ENCODE measurements around the gene CRELD2. TPM values are rescaled to one million over a fixed set of nuclear protein-coding genes. Genes with fewer than 3 reads are reported as not detected.

Gene CRELD2
- total and polyA plus RNA-seq, 2 of the 13 experiments (the other 11 are each of a cell fraction or from before 2014, with no cell fraction given), result 17.2 to 44.7 TPM

DNA sequence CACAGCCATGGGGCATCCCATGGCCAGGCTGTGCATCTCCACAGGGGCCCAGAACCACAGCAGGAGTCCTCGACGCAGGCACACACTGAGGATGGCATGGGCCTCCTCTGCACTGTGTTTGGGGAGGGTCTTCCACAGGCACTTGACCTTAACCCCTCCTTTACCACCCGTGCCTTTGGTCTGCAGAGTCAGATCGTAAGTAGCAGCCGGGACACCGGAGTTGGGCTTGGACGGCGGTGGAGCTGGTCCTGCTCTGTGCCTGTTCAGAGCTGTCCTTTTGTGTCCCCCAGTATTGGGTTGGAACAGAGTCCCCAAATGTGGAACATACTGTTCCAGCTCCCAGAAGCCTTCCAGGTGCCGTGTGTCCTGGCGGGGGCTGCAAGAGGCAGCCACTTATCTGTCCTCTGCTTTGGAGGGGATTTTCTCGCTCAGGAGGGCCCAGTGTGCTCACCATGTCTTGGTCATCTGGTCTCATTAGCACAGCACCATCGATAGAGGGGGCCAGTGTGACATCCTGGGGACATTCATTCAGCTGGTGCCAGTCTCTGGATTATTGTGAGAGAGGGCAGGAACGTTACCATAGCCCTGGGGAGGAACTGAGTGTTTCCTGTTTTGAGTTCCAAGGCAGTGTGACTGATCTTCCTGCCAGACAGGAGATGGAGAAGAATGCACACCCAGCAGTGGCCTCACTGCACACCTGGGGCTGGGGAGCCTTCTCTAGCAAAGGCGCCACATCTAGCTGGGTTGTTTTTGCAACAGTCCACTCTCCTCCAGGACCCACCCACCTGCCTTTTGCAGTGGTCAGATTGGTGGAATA is 12.4 kb downstream of the CRELD2 start (continued):
- TF ChIP-seq, protein P1, sequence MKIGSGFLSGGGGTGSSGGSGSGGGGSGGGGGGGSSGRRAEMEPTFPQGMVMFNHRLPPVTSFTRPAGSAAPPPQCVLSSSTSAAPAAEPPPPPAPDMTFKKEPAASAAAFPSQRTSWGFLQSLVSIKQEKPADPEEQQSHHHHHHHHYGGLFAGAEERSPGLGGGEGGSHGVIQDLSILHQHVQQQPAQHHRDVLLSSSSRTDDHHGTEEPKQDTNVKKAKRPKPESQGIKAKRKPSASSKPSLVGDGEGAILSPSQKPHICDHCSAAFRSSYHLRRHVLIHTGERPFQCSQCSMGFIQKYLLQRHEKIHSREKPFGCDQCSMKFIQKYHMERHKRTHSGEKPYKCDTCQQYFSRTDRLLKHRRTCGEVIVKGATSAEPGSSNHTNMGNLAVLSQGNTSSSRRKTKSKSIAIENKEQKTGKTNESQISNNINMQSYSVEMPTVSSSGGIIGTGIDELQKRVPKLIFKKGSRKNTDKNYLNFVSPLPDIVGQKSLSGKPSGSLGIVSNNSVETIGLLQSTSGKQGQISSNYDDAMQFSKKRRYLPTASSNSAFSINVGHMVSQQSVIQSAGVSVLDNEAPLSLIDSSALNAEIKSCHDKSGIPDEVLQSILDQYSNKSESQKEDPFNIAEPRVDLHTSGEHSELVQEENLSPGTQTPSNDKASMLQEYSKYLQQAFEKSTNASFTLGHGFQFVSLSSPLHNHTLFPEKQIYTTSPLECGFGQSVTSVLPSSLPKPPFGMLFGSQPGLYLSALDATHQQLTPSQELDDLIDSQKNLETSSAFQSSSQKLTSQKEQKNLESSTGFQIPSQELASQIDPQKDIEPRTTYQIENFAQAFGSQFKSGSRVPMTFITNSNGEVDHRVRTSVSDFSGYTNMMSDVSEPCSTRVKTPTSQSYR (CRISPR knock-in tag; IDR thresholded peaks at IDR 0.05; ENCODE audit: borderline replicate concordance), result peak; percentile 42; the same call in 1 of the 2 replicates
- TF ChIP-seq DMAP1 (CRISPR knock-in tag; IDR thresholded peaks at IDR 0.05) (no peak), RFX5 (IDR thresholded peaks at IDR 0.05; ENCODE audit: low read depth, low read length) (no peak), DR1 (CRISPR knock-in tag; IDR thresholded peaks at IDR 0.05) (no peak), HDAC2 (CRISPR knock-in tag; IDR thresholded peaks at IDR 0.05) (peak; percentile 63; the same call in 1 of the 2 replicates), SRSF4 (IDR thresholded peaks at IDR 0.05; ENCODE audit: low read depth, low read length, poor library complexity, severe bottlenecking) (no peak), JDP2 (CRISPR knock-in tag; IDR thresholded peaks at IDR 0.05; ENCODE audit: borderline replicate concordance) (no peak)
- TF ChIP-seq, protein P2, sequence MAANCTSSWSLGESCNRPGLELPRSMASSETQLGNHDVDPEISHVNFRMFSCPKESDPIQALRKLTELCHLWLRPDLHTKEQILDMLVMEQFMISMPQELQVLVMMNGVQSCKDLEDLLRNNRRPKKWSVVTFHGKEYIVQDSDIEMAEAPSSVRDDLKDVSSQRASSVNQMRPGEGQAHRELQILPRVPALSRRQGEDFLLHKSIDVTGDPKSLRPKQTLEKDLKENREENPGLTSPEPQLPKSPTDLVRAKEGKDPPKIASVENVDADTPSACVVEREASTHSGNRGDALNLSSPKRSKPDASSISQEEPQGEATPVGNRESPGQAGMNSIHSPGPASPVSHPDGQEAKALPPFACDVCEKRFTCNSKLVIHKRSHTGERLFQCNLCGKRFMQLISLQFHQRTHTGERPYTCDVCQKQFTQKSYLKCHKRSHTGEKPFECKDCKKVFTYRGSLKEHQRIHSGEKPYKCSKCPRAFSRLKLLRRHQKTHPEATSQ (CRISPR knock-in tag; IDR thresholded peaks at IDR 0.05; ENCODE audit: borderline replicate concordance), result no peak
- TF ChIP-seq, protein P3, sequence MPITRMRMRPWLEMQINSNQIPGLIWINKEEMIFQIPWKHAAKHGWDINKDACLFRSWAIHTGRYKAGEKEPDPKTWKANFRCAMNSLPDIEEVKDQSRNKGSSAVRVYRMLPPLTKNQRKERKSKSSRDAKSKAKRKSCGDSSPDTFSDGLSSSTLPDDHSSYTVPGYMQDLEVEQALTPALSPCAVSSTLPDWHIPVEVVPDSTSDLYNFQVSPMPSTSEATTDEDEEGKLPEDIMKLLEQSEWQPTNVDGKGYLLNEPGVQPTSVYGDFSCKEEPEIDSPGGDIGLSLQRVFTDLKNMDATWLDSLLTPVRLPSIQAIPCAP (CRISPR knock-in tag; IDR thresholded peaks at IDR 0.05; ENCODE audit: low read depth), result no peak
- TF ChIP-seq, protein P4, sequence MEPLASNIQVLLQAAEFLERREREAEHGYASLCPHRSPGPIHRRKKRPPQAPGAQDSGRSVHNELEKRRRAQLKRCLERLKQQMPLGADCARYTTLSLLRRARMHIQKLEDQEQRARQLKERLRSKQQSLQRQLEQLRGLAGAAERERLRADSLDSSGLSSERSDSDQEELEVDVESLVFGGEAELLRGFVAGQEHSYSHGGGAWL (CRISPR knock-in tag; IDR thresholded peaks at IDR 0.05), result no peak
- TF ChIP-seq, protein P5, sequence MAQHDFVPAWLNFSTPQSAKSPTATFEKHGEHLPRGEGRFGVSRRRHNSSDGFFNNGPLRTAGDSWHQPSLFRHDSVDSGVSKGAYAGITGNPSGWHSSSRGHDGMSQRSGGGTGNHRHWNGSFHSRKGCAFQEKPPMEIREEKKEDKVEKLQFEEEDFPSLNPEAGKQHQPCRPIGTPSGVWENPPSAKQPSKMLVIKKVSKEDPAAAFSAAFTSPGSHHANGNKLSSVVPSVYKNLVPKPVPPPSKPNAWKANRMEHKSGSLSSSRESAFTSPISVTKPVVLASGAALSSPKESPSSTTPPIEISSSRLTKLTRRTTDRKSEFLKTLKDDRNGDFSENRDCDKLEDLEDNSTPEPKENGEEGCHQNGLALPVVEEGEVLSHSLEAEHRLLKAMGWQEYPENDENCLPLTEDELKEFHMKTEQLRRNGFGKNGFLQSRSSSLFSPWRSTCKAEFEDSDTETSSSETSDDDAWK (CRISPR knock-in tag; IDR thresholded peaks at IDR 0.05), result no peak
- TF ChIP-seq, protein P6, sequence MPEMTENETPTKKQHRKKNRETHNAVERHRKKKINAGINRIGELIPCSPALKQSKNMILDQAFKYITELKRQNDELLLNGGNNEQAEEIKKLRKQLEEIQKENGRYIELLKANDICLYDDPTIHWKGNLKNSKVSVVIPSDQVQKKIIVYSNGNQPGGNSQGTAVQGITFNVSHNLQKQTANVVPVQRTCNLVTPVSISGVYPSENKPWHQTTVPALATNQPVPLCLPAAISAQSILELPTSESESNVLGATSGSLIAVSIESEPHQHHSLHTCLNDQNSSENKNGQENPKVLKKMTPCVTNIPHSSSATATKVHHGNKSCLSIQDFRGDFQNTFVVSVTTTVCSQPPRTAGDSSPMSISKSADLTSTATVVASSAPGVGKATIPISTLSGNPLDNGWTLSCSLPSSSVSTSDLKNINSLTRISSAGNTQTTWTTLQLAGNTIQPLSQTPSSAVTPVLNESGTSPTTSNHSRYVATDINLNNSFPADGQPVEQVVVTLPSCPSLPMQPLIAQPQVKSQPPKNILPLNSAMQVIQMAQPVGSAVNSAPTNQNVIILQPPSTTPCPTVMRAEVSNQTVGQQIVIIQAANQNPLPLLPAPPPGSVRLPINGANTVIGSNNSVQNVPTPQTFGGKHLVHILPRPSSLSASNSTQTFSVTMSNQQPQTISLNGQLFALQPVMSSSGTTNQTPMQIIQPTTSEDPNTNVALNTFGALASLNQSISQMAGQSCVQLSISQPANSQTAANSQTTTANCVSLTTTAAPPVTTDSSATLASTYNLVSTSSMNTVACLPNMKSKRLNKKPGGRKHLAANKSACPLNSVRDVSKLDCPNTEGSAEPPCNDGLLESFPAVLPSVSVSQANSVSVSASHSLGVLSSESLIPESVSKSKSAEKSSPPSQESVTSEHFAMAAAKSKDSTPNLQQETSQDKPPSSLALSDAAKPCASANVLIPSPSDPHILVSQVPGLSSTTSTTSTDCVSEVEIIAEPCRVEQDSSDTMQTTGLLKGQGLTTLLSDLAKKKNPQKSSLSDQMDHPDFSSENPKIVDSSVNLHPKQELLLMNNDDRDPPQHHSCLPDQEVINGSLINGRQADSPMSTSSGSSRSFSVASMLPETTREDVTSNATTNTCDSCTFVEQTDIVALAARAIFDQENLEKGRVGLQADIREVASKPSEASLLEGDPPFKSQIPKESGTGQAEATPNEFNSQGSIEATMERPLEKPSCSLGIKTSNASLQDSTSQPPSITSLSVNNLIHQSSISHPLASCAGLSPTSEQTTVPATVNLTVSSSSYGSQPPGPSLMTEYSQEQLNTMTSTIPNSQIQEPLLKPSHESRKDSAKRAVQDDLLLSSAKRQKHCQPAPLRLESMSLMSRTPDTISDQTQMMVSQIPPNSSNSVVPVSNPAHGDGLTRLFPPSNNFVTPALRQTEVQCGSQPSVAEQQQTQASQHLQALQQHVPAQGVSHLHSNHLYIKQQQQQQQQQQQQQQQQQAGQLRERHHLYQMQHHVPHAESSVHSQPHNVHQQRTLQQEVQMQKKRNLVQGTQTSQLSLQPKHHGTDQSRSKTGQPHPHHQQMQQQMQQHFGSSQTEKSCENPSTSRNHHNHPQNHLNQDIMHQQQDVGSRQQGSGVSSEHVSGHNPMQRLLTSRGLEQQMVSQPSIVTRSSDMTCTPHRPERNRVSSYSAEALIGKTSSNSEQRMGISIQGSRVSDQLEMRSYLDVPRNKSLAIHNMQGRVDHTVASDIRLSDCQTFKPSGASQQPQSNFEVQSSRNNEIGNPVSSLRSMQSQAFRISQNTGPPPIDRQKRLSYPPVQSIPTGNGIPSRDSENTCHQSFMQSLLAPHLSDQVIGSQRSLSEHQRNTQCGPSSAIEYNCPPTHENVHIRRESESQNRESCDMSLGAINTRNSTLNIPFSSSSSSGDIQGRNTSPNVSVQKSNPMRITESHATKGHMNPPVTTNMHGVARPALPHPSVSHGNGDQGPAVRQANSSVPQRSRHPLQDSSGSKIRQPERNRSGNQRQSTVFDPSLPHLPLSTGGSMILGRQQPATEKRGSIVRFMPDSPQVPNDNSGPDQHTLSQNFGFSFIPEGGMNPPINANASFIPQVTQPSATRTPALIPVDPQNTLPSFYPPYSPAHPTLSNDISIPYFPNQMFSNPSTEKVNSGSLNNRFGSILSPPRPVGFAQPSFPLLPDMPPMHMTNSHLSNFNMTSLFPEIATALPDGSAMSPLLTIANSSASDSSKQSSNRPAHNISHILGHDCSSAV (CRISPR knock-in tag; IDR thresholded peaks at IDR 0.05; ENCODE audit: borderline replicate concordance), result no peak

Data from HepG2 (cell line).